Activated T-cell treated with anti-CD3 and anti-CD28 coated beads, Interleukin-2, amount 50 U/mL, for 48 hours (primary cell): ENCODE data around the gene CES2.
A peak's percentile ranks its signal among the peaks of the same experiment; 100 is the strongest.

ENCODE experiments used
- DNase-seq, 2 experiments: peaks; one replicate each; pipeline ENCODE4 v3.0.0-alpha.2; 2020

Gene CES2

GRCh38 chr16:66918803-66919568 lies 16.3 kb upstream of the CES2 start, which contains the start of gene CDH16:
Gene CDH16, minus strand, starts transcription at chr16:66918885. Its CDS starts 820 bp downstream, at chr16:66918065.
- DNase-seq = no peak

- DNase-seq = no peak
Measured at GRCh38 chr16:66919569-66920298, 15.6 kb upstream of the CES2 start.

- DNase-seq = no peak
Measured at GRCh38 chr16:66920299-66920590, 15.1 kb upstream of the CES2 start.

GRCh38 chr16:66920924-66921680 lies 14.2 kb upstream of the CES2 start:
- DNase-seq = no peak

- no peak for DNase-seq
Measured at GRCh38 chr16:66921729-66922450, 13.4 kb upstream of the CES2 start.

GRCh38 chr16:66923247-66923731 lies 12.0 kb upstream of the CES2 start:
- DNase-seq = no peak

GRCh38 chr16:66923866-66924265 lies 11.4 kb upstream of the CES2 start:
- no peak for DNase-seq

GRCh38 chr16:66924527-66925321 lies 10.6 kb upstream of the CES2 start:
- peak; percentile 58 to 71 for DNase-seq

GRCh38 chr16:66925322-66925840 lies 9.9 kb upstream of the CES2 start, which contains the start of gene RRAD:
Gene RRAD, minus strand, starts transcription at chr16:66925535. Its CDS starts 356 bp downstream, at chr16:66925179.
- DNase-seq = no peak

DNA sequence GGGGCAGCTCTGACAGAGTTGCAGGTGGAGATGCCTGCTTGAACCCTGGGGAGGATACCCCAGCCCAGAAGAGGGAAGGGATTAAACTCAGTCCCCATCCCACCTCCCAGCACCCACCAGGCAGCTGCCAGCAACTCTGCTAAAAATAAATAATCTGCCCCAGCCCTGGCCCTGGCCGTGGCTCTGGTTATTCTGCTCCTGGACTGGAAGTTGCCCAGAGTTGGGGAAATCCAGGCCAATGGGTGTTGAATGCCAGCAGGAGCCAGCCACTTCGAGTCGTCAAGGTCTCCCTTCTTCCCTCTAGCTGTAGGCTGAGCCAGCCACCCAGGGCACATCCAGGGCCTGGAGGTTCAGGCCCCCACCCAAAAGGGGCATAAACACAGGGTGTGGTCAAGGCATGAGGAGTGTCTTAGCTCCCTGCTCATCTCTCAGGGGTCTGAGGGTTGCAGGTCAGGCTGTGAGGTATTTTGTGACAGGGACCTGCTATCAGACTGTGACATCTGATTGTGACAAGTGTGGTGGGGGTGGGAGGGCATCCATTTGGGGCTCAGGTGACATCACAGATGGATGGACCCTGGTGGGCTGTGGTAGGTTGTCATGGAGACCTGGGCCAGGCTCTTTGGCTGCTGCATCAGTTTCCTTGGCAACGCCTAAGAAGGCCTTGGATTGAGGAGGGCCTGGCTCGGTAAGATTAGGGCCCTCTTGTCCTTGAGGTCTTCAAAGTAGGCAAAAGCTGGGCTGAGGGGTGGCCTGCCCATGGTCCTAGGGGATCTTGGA lies 9.0 kb upstream of the CES2 start:
- no peak for DNase-seq

GRCh38 chr16:66926961-66927436 lies 8.3 kb upstream of the CES2 start:
- no peak for DNase-seq

- no peak for DNase-seq
Measured at GRCh38 chr16:66927918-66928649, 7.2 kb upstream of the CES2 start.

DNA sequence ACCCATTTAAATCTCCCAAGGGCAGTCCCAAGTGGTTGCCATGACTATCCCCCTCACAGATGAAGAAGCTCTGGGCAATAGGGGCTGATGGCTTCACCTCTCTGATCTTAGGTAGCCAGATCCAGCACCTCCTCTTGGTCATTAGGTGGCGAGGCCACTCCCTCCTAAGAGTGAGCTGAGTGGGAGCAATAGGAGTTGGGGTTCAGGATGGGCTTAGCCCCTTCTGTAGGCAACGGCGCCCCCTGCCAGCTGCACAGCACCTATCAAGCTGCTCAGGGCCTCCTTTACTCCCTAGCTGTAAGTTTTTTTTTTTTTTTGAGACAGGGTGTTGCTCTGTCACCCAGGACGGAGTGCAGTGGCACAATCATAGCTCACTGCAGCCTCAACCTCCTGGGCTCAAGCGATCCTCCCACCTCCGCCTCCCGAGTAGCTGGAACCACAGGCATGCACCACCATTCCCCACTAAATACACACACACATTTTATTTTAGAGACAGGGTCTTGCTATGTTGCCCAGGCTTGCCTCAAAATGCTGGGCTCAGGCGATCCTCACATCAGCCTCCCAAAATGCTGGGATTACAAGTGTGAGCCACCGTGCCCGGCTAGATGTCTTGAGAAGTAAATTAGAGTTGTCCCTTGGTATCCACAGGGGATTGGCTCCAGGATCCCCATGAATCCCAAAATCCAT lies 6.5 kb upstream of the CES2 start:
- peak; percentile 57 to 70 for DNase-seq

DNA sequence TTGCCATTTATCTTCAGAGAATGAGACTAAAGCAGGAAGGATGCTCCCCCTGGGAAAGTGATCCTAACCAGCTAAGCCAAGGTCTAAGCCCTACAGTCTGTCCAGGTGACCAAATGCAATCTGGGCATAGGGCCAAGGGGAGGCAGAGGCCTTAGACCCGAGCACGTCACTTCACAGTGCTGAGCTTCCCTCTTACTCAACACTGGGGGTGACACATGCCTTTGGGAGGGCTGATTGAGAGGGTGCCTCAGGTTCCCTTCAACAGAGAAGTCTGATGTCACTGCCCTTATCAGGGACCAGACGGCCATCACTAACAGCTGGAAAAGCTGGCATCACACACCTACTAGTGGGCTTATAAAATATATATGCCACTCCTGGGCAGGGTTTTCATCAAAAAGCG lies 5.1 kb upstream of the CES2 start:
- DNase-seq = no peak

GRCh38 chr16:66931665-66932064 lies 3.7 kb upstream of the CES2 start:
- DNase-seq = no peak

GRCh38 chr16:66932076-66932475 lies 3.2 kb upstream of the CES2 start:
- no peak for DNase-seq

DNA sequence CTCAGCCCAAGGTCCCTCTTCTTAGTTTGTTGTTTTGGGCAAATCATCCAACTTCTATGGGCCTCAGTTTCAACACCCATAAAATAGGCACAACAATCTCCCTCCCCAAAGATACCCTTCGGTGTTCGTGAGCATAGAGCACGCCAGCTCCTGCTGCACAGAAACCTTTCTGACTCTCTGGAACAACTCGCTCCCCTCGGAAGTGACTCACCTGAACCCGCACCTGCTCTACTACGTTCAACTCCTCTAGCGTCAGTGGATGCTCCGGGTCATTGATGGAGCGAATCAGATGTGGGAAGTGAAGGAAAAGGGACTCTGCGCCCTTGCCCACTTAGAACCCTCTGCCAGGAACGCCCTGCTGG lies 1.6 kb upstream of the CES2 start:
- peak; percentile 63 to 71 for DNase-seq

GRCh38 chr16:66934138-66934838 lies 1.0 kb upstream of the CES2 start, which contains the start of gene CIAO2B:
Gene CIAO2B, minus strand, starts transcription at chr16:66934402. Its CDS starts 38 bp downstream, at chr16:66934364.
- DNase-seq = peak; percentile 94
